Gastroesophageal sphincter (tissue), 4 donors: Measurements from ENCODE around the gene SNAI1. TPM values are rescaled to one million over a fixed set of nuclear protein-coding genes. Genes with fewer than 3 reads are reported as not detected.
"Not testable (repeated sequence)": the region's sequence is repeated elsewhere in the genome, so short reads cannot be mapped to it uniquely, and the experiment has no call there.

Experiments
- ATAC-seq: fragments of 150-250 bp; one replicate; pipeline ENCODE4 v1.9.1; 2016; ENCODE audit warnings: mild to moderate bottlenecking, moderate library complexity
- H3K27ac ChIP-seq, 4 donors: fragments of 200-600 bp; sonication (generic) in 3 of 4; 1 replicate in 3 of 4; 2 replicates in 1 of 4; pipeline ENCODE4 v1.5.1; 2016 to 2019
- H3K27me3 ChIP-seq: fragments of 200-600 bp; sonication (generic); one replicate; pipeline ENCODE4 v1.5.1; 2019
- H3K36me3 ChIP-seq, 2 donors: fragments of 200-600 bp; sonication (generic); one replicate each; pipeline ENCODE4 v1.5.1; 2019; ENCODE audit warnings: control low read depth in 1 of 2
- H3K4me1 ChIP-seq, 3 donors: fragments of 200-600 bp; sonication (generic); 1 replicate in 2 of 3; 2 replicates in 1 of 3; pipeline ENCODE4 v1.5.1; 2016 to 2019; ENCODE audit warnings: control low read depth in 2 of 3
- H3K4me3 ChIP-seq, 2 donors: fragments of 200-600 bp; sonication (generic); one replicate each; pipeline ENCODE4 v1.5.1; 2019; ENCODE audit warnings: mild to moderate bottlenecking in 1 of 2, moderate library complexity in 1 of 2
- H3K9me3 ChIP-seq, 3 donors: fragments of 200-600 bp; sonication (generic); one replicate each; pipeline ENCODE4 v1.5.1; 2017 to 2019; ENCODE audit warnings: control low read depth in 2 of 3
- EP300 ChIP-seq: sonication (generic); formaldehyde crosslinking; IDR thresholded peaks from one replicate; pipeline ENCODE4 v1.6.1; 2017; ENCODE audit warnings: antibody characterized with exemption, mild to moderate bottlenecking
- POLR2A ChIP-seq, 2 donors: fragments of 450-650 bp; IDR thresholded peaks; one replicate each; pipeline ENCODE4 v1.6.1; 2017; ENCODE audit warnings: antibody characterized with exemption in 2 of 2, mild to moderate bottlenecking in 2 of 2, moderate library complexity in 1 of 2
- POLR2AphosphoS5 ChIP-seq: sonication (generic); formaldehyde crosslinking; IDR thresholded peaks from one replicate; pipeline ENCODE4 v1.6.1; 2017; ENCODE audit warnings: antibody characterized with exemption
- WGBS, 2 donors: methylation state at CpG; one replicate each; pipeline ENCODE4 v1.1.5; 2018; ENCODE audit warnings: low coverage in 1 of 2; 5-methylcytosine and 5-hydroxymethylcytosine counted together
- total RNA-seq, 4 donors: library from RNA; depleted of rRNA; stranded (reverse); fragments of >200 nt; gene quantifications; one replicate each; pipeline ENCODE4 v1.1.0, GENCODE V29; 2016
- TF ChIP-seq, protein P1 (sequence below), 4 experiments: fragments of 200-600 bp in 2 of 4; fragments of 450-650 bp in 2 of 4; sonication (generic) in 1 of 4; IDR thresholded peaks; one replicate each; pipeline ENCODE4 v1.5.1; 2017 to 2019; ENCODE audit warnings: antibody characterized with exemption in 4 of 4, mild to moderate bottlenecking in 2 of 4, moderate library complexity in 2 of 4

Gene SNAI1
- total RNA-seq, 4 donors from 2014 or later, result 0.79 to 2.6 (median 1.2) TPM

DNA sequence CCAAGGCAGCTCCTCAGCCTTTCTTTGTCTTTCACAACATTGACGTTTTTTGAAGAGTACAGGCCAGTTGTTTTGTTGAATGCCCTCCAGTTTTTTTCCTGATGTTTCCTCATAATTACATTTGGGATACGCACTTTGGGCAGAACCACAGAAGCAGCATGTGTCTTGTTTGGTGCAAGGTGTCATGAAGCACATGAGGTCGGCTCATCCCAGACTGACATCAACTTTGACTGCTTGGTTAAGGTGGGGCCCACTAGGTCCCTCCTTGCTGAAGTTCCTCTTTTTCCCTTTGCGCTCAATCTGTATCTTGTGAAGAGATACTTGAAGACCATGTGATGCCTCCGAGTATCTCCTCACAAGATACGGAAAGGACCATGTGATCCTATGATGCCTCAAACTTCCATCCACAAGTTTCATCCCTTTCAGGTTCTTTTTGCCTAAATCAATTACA is 10.5 kb downstream of the SNAI1 start:
- Histone ChIP-seq H3K4me1 (peaks cover 0 to 36% (median 21%) of the 10 kb centered on the region in 3 donors), H3K27ac (no peak overlapping the region), H3K36me3 (peaks cover 0 to under 1% of the 10 kb centered on the region in 2 donors), H3K4me3 (no peak overlapping the region), H3K9me3 (no peaks in the 10 kb centered on the region), H3K27me3 (no peaks in the 10 kb centered on the region)
- WGBS, 2 donors, result 44 to 47% methylated on average over 3 to 4 of the region's 6 CpGs
- TF ChIP-seq POLR2AphosphoS5, result no peak
- TF ChIP-seq, protein P1, sequence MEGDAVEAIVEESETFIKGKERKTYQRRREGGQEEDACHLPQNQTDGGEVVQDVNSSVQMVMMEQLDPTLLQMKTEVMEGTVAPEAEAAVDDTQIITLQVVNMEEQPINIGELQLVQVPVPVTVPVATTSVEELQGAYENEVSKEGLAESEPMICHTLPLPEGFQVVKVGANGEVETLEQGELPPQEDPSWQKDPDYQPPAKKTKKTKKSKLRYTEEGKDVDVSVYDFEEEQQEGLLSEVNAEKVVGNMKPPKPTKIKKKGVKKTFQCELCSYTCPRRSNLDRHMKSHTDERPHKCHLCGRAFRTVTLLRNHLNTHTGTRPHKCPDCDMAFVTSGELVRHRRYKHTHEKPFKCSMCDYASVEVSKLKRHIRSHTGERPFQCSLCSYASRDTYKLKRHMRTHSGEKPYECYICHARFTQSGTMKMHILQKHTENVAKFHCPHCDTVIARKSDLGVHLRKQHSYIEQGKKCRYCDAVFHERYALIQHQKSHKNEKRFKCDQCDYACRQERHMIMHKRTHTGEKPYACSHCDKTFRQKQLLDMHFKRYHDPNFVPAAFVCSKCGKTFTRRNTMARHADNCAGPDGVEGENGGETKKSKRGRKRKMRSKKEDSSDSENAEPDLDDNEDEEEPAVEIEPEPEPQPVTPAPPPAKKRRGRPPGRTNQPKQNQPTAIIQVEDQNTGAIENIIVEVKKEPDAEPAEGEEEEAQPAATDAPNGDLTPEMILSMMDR (IDR thresholded peaks at IDR 0.05), result no peak
- no peak for TF ChIP-seq EP300
- TF ChIP-seq POLR2A (IDR thresholded peaks at IDR 0.05), result no peak
- ATAC-seq, result peak; percentile 57

DNA sequence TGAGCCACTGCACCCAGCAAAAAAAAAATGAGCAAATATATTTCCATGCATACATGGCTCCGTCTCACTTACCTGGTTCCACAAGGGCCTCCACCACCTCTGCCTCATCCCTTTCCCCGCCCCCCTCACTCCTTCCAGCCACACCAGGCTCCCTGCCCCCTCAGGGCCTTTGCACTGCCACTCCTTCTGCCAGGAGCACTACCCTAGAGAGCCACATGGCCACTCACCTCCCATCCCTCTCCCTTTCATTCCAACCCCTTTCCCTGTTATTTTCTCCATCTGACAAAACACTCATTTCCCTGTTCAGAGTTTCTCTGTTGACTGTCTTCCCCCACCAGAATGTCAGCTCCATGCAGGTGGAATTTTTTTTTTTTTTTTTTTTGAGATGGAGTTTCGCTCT is 12.8 kb downstream of the SNAI1 start:
- no peak overlapping the region for H3K27ac ChIP-seq
- no peak overlapping the region for H3K4me3 ChIP-seq
- no peaks in the 10 kb centered on the region for H3K36me3 ChIP-seq
- no peaks in the 10 kb centered on the region for H3K27me3 ChIP-seq
- H3K4me1 ChIP-seq, result peaks cover 0 to 13% (median 2%) of the 10 kb centered on the region in 3 donors
- ATAC-seq, result no peak
- H3K9me3 ChIP-seq, result no peaks in the 10 kb centered on the region
- TF ChIP-seq, protein P1 (IDR thresholded peaks at IDR 0.05), result no peak
- TF ChIP-seq POLR2AphosphoS5, result no peak
- TF ChIP-seq EP300, result no peak
- TF ChIP-seq POLR2A (IDR thresholded peaks at IDR 0.05), result no peak
- 96 to 100% methylated on average over 1 to 3 of the region's 3 CpGs for WGBS, 2 donors

DNA sequence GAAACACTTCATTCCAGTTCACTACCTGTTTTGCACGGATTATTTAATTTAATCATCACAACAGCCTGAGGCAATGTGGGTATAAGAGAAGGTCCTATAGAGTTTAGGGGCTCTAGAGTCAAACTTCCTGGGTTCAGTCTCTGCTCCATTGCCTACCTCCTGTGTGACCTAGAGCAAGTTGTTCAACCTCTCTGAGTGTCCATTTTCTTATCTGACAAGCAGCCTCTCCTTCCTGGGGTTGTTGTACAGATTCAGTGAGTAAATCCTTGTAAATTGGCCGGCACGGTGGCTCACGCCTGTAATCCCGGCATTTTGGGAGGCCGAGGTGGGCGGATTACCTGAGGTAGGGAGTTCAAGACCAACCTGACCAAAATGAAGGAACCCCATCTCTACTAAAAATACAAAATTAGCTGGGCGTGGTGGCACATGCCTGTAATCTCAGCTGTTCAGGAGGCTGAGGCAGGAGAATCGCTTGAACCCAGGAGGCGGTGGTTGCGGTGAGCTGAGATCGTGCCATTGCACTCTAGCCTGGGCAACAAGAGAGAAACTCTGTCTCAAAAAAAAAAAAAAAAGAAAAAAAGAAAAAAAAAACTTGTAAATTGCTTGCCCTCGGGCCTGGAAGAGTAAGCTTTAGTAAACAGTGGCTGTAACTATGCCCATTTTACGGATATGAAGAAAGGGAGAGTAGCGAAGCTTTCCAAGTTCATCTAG is 15.9 kb downstream of the SNAI1 start:
- not testable (repeated sequence) for H3K9me3 ChIP-seq, H3K36me3 ChIP-seq, H3K4me3 ChIP-seq, H3K27me3 ChIP-seq, H3K4me1 ChIP-seq, ATAC-seq, H3K27ac ChIP-seq
- 78 to 86% methylated on average over 9 to 10 of the region's 15 CpGs for whole genome bisulfite sequencing, 2 donors

DNA sequence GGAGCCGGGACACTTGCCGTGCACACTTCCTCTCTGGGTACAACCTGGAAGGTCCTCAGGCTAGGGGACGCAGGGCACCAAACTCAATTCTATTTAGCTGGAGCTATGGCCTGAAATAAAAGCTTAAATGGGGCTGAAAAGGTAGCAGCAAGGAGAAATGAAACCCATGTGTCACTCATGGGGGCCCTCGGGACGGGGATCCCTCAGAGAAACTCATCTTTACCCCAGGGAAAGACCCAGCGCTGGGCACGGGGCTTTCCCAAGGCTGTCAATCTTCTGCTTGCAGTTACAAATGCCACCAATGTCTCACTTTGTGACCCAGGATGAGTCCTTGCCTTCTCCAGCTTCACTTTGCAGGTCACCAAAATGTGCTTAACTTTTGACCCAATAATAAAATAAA is 16.5 kb downstream of the SNAI1 start:
- no peaks in the 10 kb centered on the region for H3K36me3 ChIP-seq
- ATAC-seq, result no peak
- no peak overlapping the region for H3K4me3 ChIP-seq
- WGBS, 2 donors, result 60% methylated on average over 4 of the region's 7 CpGs; no CpG with 5 or more reads in 1 of the 2 donors
- no peak overlapping the region for H3K27ac ChIP-seq
- H3K27me3 ChIP-seq, result no peaks in the 10 kb centered on the region
- no peaks in the 10 kb centered on the region for H3K9me3 ChIP-seq
- TF ChIP-seq POLR2A (IDR thresholded peaks at IDR 0.05) (no peak), EP300 (no peak), POLR2AphosphoS5 (no peak)
- TF ChIP-seq, protein P1 (IDR thresholded peaks at IDR 0.05), result no peak
- H3K4me1 ChIP-seq, result peaks cover 0 to 1% (median 0%) of the 10 kb centered on the region in 3 donors

DNA sequence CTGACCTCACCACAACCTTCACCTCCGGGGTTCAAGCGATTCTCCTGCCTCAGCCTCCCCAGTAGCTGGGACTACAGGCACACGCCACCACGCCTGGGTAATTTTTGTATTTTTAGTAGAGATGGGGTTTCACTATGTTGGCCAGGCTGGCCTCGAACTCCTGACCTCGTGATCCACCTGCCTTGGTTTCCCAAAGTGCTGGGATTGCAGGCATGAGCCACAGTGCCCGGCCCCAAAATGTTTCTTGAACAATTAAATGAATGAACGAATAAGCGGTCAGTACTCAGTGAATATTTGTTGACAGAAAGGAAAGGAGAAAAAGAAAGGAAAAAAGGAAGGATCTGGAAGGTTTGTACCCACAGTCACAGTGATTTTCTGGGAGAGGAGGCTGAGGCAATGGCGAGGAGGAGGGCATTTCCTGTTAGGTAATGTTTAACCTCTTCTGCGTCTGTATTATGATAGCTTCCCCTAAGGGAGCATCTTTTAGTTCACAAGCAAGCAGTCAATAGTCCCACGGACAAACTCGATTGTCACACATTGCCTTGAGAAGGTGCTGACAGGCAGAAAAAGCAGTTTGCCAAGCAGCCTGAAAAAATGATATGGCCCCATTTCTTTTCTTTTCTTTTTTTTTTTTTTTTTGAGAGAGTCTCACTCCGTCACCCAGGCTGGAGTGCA is 17.9 kb downstream of the SNAI1 start:
- H3K36me3 ChIP-seq, H3K4me3 ChIP-seq, H3K4me1 ChIP-seq, H3K27me3 ChIP-seq, H3K9me3 ChIP-seq, H3K27ac ChIP-seq, ATAC-seq: not testable (repeated sequence)
- 42 to 78% methylated on average over 4 to 12 of the region's 14 CpGs for WGBS, 2 donors
